ENCODE data around the gene NKG7. TPM values are rescaled to one million over a fixed set of nuclear protein-coding genes. Genes with fewer than 3 reads are reported as not detected.

NKG7 gene
- total RNA-seq, 2 experiments from 2014 or later: 6.2 to 7.2 TPM

DNA sequence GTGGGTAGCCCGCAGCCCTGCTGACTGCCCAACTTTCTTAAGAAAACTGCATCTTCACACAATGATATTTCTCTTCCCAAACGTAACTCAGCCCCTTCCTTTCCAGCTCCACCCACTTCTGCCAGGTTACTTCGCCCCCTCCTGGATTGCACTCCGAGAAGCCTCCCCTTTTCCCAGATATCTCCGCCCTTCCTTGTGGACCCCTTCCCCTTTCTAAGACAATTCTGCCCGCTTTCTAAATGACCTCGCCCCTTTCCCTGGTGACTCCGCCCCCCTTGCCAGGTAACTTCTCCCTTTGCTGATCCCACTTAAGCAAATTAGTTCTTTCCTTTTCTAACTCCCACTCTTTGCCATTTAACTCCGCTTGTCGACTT is 33.2 kb downstream of the NKG7 start:
- Mint-ChIP-seq H3K27me3 (no peaks in the 10 kb centered on the region), H3K4me3 (peak overlapping the region; percentile 80), H3K36me3 (ENCODE audit: low read depth) (no peaks in the 10 kb centered on the region), H3K4me1 (ENCODE audit: low read depth) (peaks cover 23% of the 10 kb centered on the region), H3K9me3 (no peaks in the 10 kb centered on the region), H3K27ac (peak overlapping the region; percentile 7)
- ChIA-PET CTCF (interaction anchor here (1.3 to 2.3 kb wide), 2 partner anchors 55 to 68 kb away, joined by 3 to 6 read pairs; no protein-coding TSS in a partner anchor), POLR2A (interaction anchor here (1.0 to 1.3 kb wide), 3 partner anchors 26 to 318 kb away, joined by 3 read pairs; no protein-coding TSS in a partner anchor)
- Histone ChIP-seq H3K4me3 (ENCODE audit: low read length) (peak overlapping the region; percentile 62), H3K27ac (ENCODE audit: low read depth in 1 of 2, low read length in 2 of 2) (no peak overlapping the region), H3K27me3 (ENCODE audit: control insufficient read depth in 1 of 2, insufficient read depth in 2 of 2, low read length in 2 of 2) (no peaks in the 10 kb centered on the region), H3K9me3 (ENCODE audit: control insufficient read depth in 1 of 2, insufficient read depth in 1 of 2, low read length in 2 of 2) (no peaks in the 10 kb centered on the region), H3K4me1 (ENCODE audit: insufficient read depth, low read length) (peaks cover 23% of the 10 kb centered on the region), H3K36me3 (ENCODE audit: insufficient read depth, low read length) (no peaks in the 10 kb centered on the region)
- DNase-seq: no peak
- intact Hi-C loops (cut with DNase I, micrococcal nuclease): loop anchor here (1.0 to 2.0 kb wide), 9 partner anchors 28 to 438 kb away; no protein-coding TSS in a partner anchor
- TF ChIP-seq, protein P1, sequence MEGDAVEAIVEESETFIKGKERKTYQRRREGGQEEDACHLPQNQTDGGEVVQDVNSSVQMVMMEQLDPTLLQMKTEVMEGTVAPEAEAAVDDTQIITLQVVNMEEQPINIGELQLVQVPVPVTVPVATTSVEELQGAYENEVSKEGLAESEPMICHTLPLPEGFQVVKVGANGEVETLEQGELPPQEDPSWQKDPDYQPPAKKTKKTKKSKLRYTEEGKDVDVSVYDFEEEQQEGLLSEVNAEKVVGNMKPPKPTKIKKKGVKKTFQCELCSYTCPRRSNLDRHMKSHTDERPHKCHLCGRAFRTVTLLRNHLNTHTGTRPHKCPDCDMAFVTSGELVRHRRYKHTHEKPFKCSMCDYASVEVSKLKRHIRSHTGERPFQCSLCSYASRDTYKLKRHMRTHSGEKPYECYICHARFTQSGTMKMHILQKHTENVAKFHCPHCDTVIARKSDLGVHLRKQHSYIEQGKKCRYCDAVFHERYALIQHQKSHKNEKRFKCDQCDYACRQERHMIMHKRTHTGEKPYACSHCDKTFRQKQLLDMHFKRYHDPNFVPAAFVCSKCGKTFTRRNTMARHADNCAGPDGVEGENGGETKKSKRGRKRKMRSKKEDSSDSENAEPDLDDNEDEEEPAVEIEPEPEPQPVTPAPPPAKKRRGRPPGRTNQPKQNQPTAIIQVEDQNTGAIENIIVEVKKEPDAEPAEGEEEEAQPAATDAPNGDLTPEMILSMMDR (IDR thresholded peaks at IDR 0.05): no peak
- ATAC-seq (ENCODE audit: poor library complexity): peak; percentile 2

DNA sequence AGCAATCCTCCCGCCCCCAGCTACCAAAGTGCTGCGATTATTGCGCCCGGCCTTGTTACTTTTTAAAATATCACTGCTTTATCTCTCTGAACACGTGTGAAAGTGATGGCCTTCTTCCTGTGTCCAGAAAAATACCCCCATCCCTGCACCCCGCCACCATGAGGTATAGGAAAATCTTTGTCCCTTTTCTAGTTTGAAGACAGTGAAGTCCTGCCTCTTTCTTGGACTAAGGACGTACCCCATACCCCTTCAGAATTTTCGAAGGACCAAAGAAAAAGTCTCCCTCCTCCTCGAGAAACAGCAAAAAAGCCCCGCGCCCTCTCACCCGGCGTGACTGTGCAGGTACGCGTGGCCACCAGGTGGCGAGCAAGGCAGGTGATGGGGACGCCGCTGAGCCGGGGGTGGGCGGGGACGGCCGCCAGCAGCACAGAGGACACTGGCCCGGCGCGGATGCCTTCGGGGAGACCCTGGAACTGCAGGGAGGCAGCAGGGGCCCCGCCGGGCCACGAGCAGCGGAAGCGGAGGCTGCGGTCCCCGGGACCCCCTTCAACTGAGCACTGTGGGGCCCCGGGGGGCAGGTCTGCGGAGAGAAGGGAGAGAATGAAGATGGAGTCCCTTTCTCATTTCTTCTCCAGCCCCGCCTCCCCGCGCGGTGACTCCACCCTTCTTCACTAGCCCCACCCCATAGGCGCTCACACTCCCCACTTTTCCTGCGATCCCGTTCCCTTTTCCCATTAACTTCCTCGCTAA is 33.7 kb downstream of the NKG7 start:
- no peak overlapping the region for H3K27ac ChIP-seq (ENCODE audit: low read depth in 1 of 2, low read length in 2 of 2)
- H3K27me3 ChIP-seq (ENCODE audit: control insufficient read depth in 1 of 2, insufficient read depth in 2 of 2, low read length in 2 of 2): no peaks in the 10 kb centered on the region
- Mint-ChIP-seq H3K4me1 (ENCODE audit: low read depth) (peaks cover 23% of the 10 kb centered on the region), H3K9me3 (no peaks in the 10 kb centered on the region), H3K36me3 (ENCODE audit: low read depth) (no peaks in the 10 kb centered on the region), H3K27ac (peak overlapping the region; percentile 7), H3K4me3 (peak overlapping the region; percentile 80), H3K27me3 (no peaks in the 10 kb centered on the region)
- ATAC-seq (ENCODE audit: poor library complexity) (peak; percentile 84), DNase-seq (peak; percentile 73 to 92 (median 81))
- H3K36me3 ChIP-seq (ENCODE audit: insufficient read depth, low read length): no peaks in the 10 kb centered on the region
- peaks cover 23% of the 10 kb centered on the region for H3K4me1 ChIP-seq (ENCODE audit: insufficient read depth, low read length)
- ChIA-PET CTCF (interaction anchor here (0.9 to 2.3 kb wide), 3 partner anchors 10 to 69 kb away, joined by 3 to 6 read pairs (median 4); no protein-coding TSS in a partner anchor), POLR2A (interaction anchor here (1.3 kb wide), 2 partner anchors 27 to 103 kb away, joined by 3 read pairs; no protein-coding TSS in a partner anchor)
- TF ChIP-seq, protein P1 (IDR thresholded peaks at IDR 0.05): peak; percentile 91
- intact Hi-C loops (cut with DNase I, micrococcal nuclease): loop anchor here (1.0 to 2.0 kb wide), 10 partner anchors 29 to 438 kb away; no protein-coding TSS in a partner anchor
- H3K4me3 ChIP-seq (ENCODE audit: low read length): peak overlapping the region; percentile 62
- no peaks in the 10 kb centered on the region for H3K9me3 ChIP-seq (ENCODE audit: control insufficient read depth in 1 of 2, insufficient read depth in 1 of 2, low read length in 2 of 2)

DNA sequence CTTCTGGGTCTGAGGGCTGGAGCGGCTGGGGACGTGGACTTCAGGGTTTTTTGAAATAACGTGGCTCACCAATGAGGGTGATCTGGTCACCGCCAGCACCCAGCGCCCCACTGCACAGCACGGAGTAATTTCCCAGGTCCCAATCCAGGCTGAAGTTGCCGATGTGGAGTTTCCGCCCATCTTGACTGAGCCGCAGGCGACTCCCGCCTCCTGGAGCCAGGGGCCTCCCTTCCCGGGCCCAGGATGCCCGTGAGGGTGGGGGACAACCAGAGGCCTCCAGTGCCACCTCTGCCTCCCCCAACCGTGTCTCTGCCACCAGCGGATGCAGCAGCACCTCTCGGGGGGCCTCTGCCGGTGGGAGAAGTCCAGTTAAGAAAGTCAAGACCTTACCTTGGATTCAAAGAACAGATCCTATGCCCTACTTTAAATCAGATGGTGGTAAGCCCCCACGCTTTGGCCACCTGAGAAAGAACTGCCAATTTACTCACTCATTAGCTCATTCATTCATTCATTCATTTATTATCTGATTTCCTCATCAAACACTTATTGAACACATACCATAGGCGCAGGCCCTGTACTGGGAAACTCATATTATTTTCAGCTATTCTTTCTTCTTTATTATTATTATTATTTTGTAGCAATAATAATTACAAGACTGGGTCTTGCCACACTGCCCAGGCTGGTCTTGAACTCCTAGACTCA is 34.4 kb downstream of the NKG7 start:
- no peak overlapping the region for H3K4me3 ChIP-seq (ENCODE audit: low read length)
- TF ChIP-seq, protein P1 (IDR thresholded peaks at IDR 0.05): no peak
- Mint-ChIP-seq H3K4me3 (peak overlapping the region; percentile 80), H3K27ac (no peak overlapping the region), H3K27me3 (no peaks in the 10 kb centered on the region), H3K36me3 (ENCODE audit: low read depth) (no peaks in the 10 kb centered on the region), H3K9me3 (no peaks in the 10 kb centered on the region), H3K4me1 (ENCODE audit: low read depth) (peaks cover 23% of the 10 kb centered on the region)
- ChIA-PET CTCF (interaction anchor here (0.9 to 2.3 kb wide), 2 partner anchors 11 to 70 kb away, joined by 4 to 6 read pairs; no protein-coding TSS in a partner anchor), POLR2A (no interaction called here)
- DNase-seq (no peak), ATAC-seq (ENCODE audit: poor library complexity) (no peak)
- intact Hi-C loops (cut with DNase I, micrococcal nuclease): loop anchor here (1.0 to 2.0 kb wide), 6 partner anchors 57 to 439 kb away; no protein-coding TSS in a partner anchor
- H3K9me3 ChIP-seq (ENCODE audit: control insufficient read depth in 1 of 2, insufficient read depth in 1 of 2, low read length in 2 of 2): no peaks in the 10 kb centered on the region
- no peak overlapping the region for H3K27ac ChIP-seq (ENCODE audit: low read depth in 1 of 2, low read length in 2 of 2)
- no peaks in the 10 kb centered on the region for H3K36me3 ChIP-seq (ENCODE audit: insufficient read depth, low read length)
- peaks cover 23% of the 10 kb centered on the region for H3K4me1 ChIP-seq (ENCODE audit: insufficient read depth, low read length)
- H3K27me3 ChIP-seq (ENCODE audit: control insufficient read depth in 1 of 2, insufficient read depth in 2 of 2, low read length in 2 of 2): no peaks in the 10 kb centered on the region
